ENCODE measurements around the gene NPC1.

DNA sequence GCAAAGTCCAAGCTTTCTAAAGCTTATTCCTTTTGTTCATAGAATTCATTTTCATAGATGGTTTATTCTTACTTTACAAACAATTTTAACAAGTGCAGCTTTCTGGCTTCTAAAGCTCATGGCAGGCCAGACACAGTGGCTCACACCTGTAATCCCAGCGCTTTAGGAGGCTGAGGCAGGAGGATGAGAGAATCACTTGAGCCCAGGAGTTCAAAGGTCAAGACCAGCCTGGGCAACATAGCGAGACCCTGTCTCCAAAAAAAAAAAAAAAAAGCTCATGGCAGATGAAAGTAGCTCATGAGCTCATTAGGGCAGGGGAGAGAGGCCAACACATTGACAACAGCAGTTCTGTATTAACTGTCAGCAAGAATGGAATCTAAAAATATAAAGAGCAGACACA is 28.1 kb upstream of the NPC1 start:
- TF ChIP-seq POLR2AphosphoS5 (IDR thresholded peaks at IDR 0.05; ENCODE audit: low read depth, low read length), result no peak
- TF ChIP-seq POLR2A (IDR thresholded peaks at IDR 0.05; ENCODE audit: low read depth, low read length), result no peak
- no peak for TF ChIP-seq TAF1 (IDR thresholded peaks at IDR 0.05; ENCODE audit: low read depth, low read length)
- no peak for TF ChIP-seq SPI1 (IDR thresholded peaks at IDR 0.05; ENCODE audit: low read depth, low read length)
- no peak for TF ChIP-seq PAX5 (IDR thresholded peaks at IDR 0.05; ENCODE audit: insufficient read depth, low read length, severe bottlenecking)
